ENCODE measurements around the gene PLCL2. TPM values are rescaled to one million over a fixed set of nuclear protein-coding genes. Genes with fewer than 3 reads are reported as not detected.

PLCL2 gene
- total RNA-seq, 2 experiments from 2014 or later = 15.8 to 16.0 TPM

DNA sequence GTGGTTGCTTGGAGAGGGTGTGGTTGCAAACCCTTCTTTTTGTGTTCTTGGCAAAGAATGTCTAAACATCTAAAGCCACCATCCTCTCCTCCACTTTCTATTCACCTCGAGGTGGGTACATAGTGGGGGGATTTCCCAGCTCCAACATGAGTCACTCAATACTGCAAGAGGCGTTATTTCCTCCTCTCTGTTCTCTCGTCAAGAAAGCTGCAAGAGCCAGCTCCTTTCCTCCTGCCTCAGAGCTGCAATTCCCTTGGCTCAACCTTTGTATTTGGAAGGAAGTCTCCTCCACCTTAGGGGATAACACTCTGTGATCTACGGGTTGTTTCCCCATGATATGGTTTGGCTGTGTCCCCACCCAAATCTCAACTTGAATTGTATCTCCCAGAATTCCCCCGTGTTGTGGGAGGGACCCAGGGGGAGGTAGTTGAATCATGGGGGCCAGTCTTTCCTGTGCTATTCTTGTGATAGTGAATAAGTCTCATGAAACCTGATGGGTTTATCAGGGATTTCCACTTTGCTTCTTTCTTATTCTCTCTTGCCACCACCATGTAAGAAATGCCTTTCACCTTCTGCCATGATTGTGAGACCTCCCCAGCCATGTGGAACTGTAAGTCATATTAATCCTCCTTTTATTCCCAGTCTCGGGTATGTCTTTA, 138.4 kb downstream of the PLCL2 start:
- ChIA-PET CTCF (interaction anchor here (0.8 to 1.6 kb wide), 2 partner anchors 17 to 27 kb away, joined by 3 read pairs; no protein-coding TSS in a partner anchor), POLR2A (interaction anchor here (0.7 kb wide), 1 partner anchor 227 kb away, joined by 3 read pairs; no protein-coding TSS in a partner anchor)

DNA sequence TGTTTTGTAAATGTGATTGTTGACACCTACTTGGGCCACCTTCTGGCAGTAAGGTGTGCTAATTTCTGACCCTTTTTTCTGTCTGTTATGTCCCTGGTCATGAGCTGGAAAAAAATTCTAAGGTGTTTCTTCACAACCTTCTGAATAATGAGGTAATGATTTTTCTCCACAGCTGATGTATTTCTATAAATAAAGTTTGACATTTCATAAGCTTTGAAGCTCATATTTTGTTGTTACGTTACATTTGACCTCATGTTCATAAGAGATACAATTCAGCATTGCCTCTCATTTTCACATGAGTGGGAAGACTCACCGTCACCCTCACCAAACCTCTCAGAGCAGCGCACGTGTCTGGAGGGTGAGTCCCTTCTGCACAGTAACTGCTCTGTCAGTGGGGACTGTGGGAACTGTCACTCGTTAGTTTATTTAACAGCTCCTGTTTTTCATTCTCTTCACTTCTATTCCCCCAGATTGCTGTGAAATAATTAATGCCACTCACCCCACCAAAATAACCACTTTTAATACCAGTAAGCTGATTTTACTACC, 140.9 kb downstream of the PLCL2 start:
- ChIA-PET CTCF (interaction anchor here (0.9 to 1.5 kb wide), 3 partner anchors 42 to 197 kb away, joined by 3 to 4 read pairs (median 3); no protein-coding TSS in a partner anchor), POLR2A (no interaction called here)

DNA sequence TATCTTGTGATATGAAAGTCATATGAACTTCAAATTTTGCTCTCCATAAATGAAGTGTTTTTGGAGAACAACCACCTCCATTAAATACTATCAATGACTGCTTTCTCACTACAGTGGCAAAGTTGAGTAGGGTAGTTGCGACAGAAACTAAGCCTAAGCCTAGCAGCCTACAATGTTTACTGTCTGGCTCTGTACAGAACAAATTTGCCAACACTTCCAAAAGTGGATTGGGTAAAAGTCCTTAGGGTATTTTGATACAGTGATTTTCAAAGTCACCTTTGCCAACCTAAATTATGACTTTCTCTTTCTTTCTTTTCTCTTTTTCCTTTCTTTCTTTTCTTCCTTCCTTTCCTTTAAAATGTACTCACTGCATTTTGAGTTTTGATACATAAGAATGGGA, 142.6 kb downstream of the PLCL2 start:
- ChIA-PET CTCF (no interaction called here), POLR2A (no interaction called here)

DNA sequence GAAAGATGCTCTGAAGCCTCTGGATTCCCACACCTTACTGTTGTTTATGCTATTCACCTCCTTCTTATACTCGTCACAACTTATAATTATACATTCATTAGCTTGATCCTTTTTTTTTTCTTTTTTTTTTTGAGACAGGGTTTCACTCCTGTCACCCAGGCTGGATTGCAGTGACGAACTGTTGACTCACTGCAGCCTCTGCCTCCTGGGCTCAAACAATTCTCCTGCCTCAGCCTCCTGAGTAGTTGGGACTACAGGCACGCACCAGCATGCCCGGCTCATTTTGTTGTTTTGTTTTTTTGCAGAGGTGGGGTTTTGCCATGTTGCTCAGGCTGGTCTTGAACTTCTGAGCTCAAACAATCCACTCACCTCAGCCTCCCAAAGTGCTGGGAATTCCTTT, 143.6 kb downstream of the PLCL2 start:
- ChIA-PET CTCF (no interaction called here), POLR2A (no interaction called here)

DNA sequence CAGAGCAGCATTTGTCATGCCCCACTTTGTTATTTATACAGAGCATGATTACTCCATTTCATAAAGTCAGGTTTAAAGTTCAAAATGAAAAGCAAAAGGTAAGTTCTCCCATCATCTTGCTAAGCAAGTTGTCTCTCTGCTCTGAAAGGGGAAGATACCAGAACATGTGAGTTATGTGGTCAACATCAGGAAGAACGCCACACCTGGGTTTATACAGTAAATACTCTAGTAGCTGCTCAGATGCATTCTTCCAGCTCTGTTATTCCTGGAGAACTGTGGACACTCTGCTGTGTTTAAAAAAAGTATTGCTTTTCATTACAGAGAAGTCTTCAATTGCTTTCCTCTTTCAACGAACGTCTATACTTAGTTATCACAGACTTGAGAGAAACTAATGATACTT, 145.7 kb downstream of the PLCL2 start:
- ChIA-PET POLR2A (no interaction called here), CTCF (no interaction called here)

DNA sequence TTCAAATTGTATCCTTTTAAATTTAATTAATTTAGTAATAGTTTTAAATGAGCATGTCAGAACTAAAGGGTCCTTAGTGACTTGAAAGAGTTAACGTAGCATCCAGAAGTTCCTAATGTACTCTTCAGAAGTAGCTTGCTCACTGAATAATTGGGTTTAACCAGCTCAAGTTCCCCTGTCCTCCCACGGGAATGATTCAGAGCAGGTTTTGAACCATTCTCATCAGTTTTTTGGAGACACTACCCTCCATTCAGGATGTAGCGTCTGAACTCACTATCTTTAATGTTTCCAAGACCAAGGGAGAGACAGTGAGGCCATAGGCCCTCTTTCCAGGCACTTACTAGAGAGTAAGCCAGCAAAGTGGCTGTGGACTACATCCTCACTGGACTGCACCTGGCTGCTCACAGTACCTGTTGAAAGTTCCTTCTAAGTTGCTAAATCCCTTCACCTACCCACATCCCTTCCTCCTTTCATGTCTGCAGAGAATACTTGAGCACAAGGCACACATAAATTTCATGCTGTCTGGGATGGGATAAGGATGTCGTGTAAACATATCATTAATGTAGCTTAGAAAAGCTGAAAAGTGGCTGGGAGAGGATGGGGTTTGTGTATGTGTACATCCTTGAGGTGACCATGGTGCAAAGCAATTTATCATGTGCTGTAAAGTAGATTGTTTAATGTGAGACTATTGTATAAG, 146.3 kb downstream of the PLCL2 start:
- CTCF ChIA-PET = interaction anchor here (0.6 to 0.9 kb wide), 2 partner anchors 89 to 141 kb away, joined by 3 read pairs; no protein-coding TSS in a partner anchor

DNA sequence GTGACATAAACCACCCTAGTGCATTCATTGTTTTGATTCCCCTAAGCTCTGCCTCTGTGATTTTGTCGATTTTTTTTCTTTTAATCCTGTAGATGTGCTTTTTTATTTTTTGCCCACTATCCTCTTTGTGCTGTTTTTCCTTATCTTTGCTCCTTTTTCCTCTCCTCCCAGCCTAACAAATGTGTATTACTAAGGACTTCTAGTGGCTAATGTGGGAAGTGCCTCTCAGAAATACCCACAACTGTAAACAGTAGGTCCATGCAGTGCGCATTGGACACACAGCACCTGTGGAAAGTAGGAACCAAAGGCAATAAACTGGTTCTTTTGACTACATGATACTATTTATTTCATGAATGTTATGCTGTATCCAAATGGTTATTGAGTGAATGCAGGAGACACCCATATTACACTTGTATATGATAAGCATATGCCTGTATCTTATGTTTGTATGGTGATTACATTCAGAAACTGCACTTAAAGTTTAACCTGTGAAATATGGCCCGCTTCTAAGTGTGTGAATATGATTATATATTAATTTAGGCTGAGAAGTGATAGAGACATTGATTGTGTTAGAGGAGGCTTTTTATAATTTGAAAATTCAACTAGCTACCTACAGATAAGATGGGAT, 147.8 kb downstream of the PLCL2 start:
- ChIA-PET CTCF (no interaction called here), POLR2A (no interaction called here)

More for the DNA sequence above, 146.3 kb downstream of the PLCL2 start:
- POLR2A ChIA-PET = no interaction called here

DNA sequence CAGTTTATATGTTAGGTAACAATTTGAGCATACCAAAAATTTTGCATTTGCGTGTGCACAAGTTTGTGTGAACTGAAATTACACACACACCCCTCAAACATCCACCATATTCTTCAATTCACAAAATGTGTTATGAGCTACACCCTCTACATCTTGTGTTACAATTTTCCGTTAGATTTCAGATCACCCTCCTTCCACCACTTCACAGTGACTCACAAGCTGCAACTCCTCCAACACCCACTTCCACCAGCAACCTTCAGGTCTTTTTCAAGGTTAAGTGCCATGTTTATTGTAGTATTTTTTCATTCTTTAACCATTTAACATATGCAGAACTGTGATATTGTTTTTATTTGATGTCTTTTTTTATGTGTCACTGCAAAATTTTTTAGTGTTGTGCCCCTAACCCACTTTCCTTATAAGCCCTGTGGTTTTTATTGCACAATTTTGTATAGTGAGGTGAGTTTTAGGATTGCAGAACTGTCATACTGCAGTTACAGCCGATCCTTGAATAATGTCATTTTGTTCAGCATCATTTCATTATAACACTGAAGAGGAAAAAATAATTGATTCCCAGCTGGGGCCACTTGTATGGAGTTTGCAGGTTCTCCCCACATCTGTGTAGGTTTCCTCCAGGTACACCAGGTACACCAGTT, 148.9 kb downstream of the PLCL2 start:
- ChIA-PET CTCF (no interaction called here), POLR2A (no interaction called here)

DNA sequence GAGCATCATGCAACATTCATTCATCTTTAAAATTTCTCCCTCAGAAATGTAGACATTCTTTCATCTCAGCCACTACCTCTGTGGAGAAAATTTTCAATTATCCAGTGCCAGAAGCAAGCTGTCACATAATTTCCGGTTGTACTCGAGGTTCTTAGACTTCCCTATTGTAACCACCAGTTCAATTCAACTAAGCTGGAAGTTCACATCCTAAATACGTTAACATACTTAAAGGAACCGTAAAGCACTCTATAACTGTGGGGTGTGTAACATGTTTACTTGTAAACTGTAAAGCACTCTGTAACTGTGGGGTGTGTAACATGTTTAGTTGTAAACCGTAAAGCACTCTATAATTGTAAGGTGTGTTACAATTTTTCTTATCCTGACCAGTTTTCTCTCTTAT, 150.3 kb downstream of the PLCL2 start:
- ChIA-PET CTCF (no interaction called here), POLR2A (no interaction called here)

DNA sequence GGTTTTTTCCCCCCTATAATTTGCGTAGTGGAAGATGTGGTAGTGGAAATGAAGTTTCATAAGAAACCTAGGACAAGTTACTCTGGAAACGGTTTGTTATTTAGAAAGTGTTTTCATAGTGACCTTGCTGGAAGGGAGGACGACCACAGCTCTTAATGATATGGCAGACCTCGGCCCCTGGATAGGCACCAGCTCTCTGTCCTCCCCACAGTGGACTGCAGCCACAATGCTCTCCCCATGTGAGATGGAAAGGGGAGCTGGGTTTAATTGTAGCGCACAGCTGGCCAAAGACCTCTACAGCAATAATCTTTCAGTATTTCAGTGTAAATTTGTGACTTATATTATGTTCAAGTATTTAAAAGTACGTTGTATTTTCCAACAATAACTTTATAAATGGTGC, 151.2 kb downstream of the PLCL2 start:
- ChIA-PET CTCF (no interaction called here), POLR2A (no interaction called here)

DNA sequence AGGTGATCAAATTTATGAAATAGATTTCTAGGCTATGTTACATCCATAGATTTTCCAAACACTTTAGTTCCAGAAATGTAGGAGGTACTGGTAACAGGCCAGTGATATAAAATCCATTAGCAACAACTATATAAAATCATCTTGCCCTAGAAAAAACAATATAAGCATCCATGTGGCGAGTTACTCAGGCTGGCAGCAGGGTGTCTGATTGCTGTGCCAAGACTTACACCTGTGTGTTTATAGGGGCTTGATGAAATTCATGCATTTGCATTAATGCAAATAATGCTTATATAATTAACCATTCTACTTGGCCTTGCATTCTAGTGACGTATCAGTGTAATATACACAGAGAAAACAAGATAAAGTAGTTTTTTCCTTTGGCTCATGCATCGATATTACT, 153.4 kb downstream of the PLCL2 start:
- CTCF ChIA-PET = no interaction called here
- POLR2A ChIA-PET = no interaction called here

DNA sequence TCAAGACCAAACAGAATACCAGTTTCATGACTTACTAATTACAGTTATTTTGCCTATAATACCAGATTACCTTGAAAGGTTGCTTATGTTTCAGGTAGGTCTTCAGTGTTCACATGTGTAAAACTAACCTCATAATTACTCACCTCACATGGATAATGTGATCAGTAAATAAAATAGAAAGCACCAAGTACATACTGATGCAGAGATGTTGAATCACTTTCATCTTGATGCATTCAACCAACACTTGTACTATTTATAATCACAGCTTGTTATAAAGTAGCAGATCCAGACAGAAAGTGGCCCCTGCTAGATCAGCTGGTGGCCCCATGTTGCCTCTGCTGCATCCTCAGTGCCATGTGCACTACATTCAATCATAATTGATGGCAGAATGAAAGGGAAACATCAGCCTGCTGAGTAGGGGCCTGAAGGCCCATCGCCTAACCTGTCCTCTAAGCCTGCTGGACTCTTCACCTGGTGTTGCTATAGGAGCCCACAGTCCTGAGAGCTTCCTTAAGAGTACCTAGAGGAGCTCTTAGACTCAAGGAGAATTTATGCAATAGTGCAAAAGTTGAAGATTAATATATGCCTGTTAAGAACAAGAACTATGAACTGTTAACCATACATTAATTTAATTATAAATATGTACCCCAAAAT, 154.3 kb downstream of the PLCL2 start:
- CTCF ChIA-PET = interaction anchor here (0.6 kb wide), 1 partner anchor 124 kb away, joined by 4 read pairs; no protein-coding TSS in a partner anchor
- POLR2A ChIA-PET = no interaction called here

DNA sequence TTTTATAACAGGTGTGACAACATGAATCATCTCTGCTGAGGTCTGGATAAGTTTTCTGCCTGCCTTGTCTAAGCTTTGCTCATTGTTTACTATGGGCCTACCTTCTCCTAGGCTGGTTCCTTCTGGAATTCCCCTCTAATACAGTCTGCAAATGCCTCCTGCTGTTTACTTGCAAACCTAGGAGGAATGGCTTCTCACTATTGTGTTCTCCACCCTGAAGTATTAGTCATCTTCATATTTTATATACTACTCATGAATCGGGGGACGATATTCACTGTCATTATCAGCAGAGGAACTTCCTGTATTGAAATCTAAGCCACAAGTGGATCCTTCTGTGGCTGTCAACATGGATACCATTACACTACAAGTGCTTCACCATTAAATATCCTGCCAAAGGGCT, 154.8 kb downstream of the PLCL2 start:
- CTCF ChIA-PET = interaction anchor here (0.6 kb wide), 1 partner anchor 124 kb away, joined by 4 read pairs; no protein-coding TSS in a partner anchor
- POLR2A ChIA-PET = no interaction called here

DNA sequence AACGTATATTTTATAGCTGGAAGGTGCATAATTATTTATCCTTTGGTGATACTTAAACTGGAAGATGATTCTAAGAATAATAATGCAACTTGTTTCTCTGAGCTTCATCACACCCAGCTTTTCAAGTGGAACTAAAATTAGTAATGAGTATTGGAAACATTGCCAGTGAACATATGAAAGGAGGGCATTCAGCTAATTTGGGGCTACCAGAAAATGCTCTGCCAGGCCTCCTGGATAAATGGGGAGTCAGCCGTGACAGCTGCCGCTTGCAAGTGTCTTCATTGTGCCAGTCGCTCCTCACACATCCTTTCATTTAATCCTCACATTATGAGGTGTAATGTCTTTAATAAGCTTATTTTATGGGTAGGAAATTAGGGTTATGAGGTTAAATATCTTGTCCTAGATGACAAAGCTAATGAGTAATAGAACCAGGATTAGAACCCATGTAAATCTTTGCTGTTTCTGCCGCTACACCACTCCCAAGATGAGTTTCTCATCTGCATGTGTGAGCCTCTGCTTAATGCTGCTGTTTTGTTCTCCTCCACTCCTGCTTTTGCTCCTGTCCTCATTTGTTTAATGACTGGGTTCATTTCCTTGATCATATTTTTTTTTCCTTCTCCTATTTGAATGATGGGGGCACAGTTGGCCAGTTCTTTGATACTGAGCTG, 155.7 kb downstream of the PLCL2 start:
- ChIA-PET POLR2A (interaction anchor here (0.7 kb wide), 1 partner anchor 739 kb away, joined by 3 read pairs; no protein-coding TSS in a partner anchor), CTCF (interaction anchor here (1.2 kb wide), 1 partner anchor 11 kb away, joined by 3 read pairs; no protein-coding TSS in a partner anchor)

DNA sequence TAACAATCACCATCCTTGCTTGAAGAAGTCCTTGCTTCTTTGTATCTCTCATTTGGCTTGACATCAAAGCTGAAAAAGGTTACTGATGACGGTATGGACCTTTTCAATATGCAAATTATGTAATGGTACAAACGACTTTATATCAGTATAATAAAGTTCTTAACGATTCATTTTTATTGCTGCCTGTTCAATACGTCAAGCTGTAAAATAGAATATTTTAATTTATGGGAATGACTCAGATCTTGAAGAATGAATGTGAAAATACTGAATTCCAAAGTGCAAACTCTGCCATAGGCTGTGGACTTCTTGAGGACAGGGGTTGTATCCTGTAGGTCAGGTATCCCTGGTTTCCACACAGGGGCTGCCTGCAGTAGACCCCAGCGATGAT, 156.2 kb downstream of the PLCL2 start:
- CTCF ChIA-PET = interaction anchor here (1.2 kb wide), 1 partner anchor 12 kb away, joined by 3 read pairs; no protein-coding TSS in a partner anchor
- POLR2A ChIA-PET = interaction anchor here (0.7 kb wide), 1 partner anchor 739 kb away, joined by 3 read pairs; no protein-coding TSS in a partner anchor

DNA sequence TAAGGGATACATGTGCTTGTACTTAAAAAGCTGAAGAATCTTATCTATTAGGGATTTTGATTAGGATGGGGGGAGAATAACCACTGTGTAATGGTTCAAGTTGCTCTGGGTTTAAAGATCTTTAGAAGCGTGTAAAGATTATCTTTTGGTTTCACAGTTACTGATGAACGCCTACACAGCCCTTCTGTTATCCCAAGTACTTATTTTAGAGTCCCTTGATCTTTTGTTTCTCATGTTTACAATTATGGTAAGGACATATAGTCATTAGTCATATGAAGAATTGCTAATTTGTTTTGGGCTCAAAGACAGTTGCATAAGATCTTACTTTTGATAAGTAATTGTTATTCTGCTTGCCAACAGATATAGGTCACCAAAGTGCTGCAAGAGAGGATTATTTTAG, 160.1 kb downstream of the PLCL2 start:
- ChIA-PET CTCF (no interaction called here), POLR2A (no interaction called here)

DNA sequence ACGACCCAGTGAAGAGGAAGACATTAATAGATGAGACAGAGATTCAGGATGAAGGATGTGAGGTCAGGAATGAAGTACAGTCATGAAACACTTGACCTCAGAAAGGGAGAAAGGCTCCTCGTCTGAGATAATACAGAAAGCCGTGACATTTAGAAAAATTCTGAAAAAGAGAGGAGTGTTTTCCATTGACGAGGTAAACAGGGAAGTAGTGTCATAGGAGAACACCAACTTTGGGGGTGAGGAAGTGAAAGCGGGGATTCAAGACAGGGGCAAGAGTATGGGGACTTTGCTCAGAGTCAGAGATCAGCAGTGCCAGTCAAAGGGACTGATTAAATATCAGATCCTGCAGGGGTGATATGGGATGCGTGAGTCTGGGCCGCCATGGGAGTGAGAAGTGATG, 160.9 kb downstream of the PLCL2 start:
- CTCF ChIA-PET = no interaction called here
- POLR2A ChIA-PET = no interaction called here

DNA sequence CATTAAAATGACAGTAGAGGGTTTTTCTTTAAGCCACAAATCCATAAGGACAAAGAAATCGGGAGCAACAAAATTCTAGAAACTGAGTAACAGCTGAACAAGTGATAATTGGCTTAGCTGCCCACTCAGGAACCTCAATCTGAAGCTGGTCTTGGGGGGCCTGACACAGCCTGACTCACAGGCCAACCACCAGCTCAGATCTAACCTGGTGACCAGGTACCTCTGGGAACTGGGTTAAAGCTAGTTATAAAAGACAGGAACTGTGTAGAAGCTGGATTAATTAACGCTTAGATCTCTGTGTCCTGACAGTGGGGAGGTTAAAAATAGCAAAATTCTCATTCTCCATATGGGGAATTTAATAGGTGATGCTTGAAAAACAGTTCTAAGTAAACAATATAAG, 161.9 kb downstream of the PLCL2 start:
- CTCF ChIA-PET = no interaction called here
- POLR2A ChIA-PET = no interaction called here

DNA sequence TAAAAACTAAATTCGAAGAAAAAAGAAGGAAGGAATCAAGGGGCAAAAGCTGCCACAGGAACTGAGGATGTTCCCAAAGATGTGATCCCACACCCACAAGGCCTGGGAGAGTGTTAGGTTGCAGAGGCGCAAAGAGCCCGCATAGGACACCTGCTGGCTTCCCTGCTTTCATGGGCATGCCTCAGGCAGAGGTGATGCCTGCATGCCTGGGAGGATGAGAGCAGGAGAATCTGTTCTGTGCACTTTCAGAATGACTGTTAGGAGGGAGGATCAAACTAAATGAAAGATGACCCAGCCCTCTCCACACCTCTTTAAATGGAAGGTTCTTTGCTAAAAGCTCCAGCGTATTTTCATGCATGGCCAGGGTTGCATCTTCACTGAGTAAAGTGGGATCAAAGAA, 162.4 kb downstream of the PLCL2 start:
- POLR2A ChIA-PET = no interaction called here

More for the DNA sequence above, 162.4 kb downstream of the PLCL2 start:
- CTCF ChIA-PET = no interaction called here

Data from activated CD8-positive, alpha-beta memory T cell treated with anti-CD3 and anti-CD28 coated beads for 36 hours (primary cell).